Measurements from ENCODE around the gene MED19. TPM values are rescaled to one million over a fixed set of nuclear protein-coding genes. Genes with fewer than 3 reads are reported as not detected.
A peak's percentile ranks its signal among the peaks of the same experiment; 100 is the strongest.

The MED19 gene, protein sequence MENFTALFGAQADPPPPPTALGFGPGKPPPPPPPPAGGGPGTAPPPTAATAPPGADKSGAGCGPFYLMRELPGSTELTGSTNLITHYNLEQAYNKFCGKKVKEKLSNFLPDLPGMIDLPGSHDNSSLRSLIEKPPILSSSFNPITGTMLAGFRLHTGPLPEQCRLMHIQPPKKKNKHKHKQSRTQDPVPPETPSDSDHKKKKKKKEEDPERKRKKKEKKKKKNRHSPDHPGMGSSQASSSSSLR
- total RNA-seq (10 to 100 TPM in 1 of 2 donors, 1 to 10 TPM in 1; 8.8 to 11.6 TPM), polyA plus RNA-seq (10 to 100 TPM in 1 of 2 donors, 1 to 10 TPM in 1; 9.9 to 11.8 TPM)
- long read RNA-seq, donor 1, transcript MED19-202 (5 exons, 1,203 nt), result major isoform, 6 of 12 reads
- long read RNA-seq, donor 1, partial matches to known transcripts, result 5 of 12 reads
- long read RNA-seq, donor 1, other reads (novel, unspliced or antisense), result 1 of 12 reads
- long read RNA-seq, donor 2, transcript MED19-202 (5 exons, 1,203 nt), result major isoform, 8 of 18 reads
- long read RNA-seq, donor 2, partial matches to known transcripts, result 6 of 18 reads
- long read RNA-seq, donor 2, other reads (novel, unspliced or antisense), result 2 of 18 reads

DNA sequence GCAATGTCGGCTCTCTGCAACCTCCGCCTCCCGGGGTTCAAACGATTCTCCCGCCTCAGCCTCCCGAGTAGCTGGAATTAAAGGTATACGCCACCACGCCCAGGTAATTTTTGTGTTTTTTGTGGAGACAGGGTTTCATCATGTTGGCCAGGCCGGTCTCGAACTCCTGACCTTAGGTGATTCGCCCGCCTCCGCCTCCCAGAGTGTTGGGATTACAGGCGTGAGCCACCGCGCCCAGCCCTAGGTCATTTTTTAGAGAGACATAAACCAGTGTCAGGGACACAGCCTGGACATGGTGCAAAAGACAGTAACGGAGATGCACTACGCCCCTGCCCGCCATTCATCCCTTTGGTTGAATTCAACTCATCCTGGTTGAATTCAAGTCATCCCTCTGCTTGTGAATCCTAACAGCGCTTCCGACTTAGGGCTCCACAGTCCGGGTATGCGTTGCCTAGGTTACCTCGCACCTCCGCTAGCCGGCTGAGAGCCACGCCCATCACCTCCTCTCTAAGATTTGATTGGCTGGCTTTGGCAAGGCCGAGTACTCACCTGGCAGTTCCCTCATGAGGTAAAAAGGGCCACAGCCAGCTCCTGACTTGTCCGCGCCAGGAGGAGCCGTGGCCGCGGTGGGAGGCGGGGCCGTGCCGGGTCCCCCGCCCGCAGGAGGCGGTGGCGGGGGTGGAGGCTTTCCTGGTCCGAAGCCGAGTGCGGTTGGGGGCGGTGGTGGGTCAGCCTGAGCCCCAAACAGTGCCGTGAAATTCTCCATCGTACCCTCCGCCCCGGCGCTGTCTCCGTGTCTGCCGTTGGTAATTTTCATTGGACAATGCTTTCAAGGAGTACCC is at the start of gene MED19:
Gene MED19 (minus strand): TSS at position 802 of the 842 bp plus-strand sequence. CDS start 36 bp downstream, at position 766.
- ATAC-seq (ENCODE audit: low FRiP score) (peak; percentile 81), DNase-seq (peak in 1 of 2 donors; percentile 89)
- Histone ChIP-seq H3K4me1 (ENCODE audit: control insufficient read depth in 1 of 2, insufficient read depth in 2 of 2, low read length in 2 of 2) (peaks cover 1 to 7% of the 10 kb centered on the region in 2 donors), H3K36me3 (ENCODE audit: control insufficient read depth in 1 of 2, insufficient read depth in 2 of 2, low read length in 1 of 2) (no peaks in the 10 kb centered on the region), H3K27me3 (ENCODE audit: control insufficient read depth in 1 of 2, insufficient read depth in 2 of 2, low read length in 1 of 2) (no peaks in the 10 kb centered on the region), H3K4me3 (ENCODE audit: low read length in 2 of 2) (peak within 1 kb of the TSS; percentile 70 to 78), H3K27ac (ENCODE audit: low read depth in 1 of 2, low read length in 2 of 2) (peak within 1 kb of the TSS; percentile 14 to 76), H3K9me3 (ENCODE audit: control insufficient read depth, low read length) (no peaks in the 10 kb centered on the region)
- 8 to 9% methylated on average over 40 to 51 of the region's 51 CpGs for WGBS, 2 donors
- intact Hi-C loops (cut with DNase I), result loop anchor here (2.0 to 10.0 kb wide), 3 partner anchors 29 to 93 kb away; partner anchors contain the start of genes SELENOH (in 1 of the 2) and ZDHHC5 (in 1 of the 2)

- H3K27ac ChIP-seq (ENCODE audit: low read depth in 1 of 2, low read length in 2 of 2), result no peak overlapping the region
- intact Hi-C loops (cut with DNase I), result loop anchor here in 1 of 2 donors (5.0 kb wide), 1 partner anchor 51 kb away; no protein-coding TSS in a partner anchor
- no peaks in the 10 kb centered on the region for H3K36me3 ChIP-seq (ENCODE audit: control insufficient read depth in 1 of 2, insufficient read depth in 2 of 2, low read length in 1 of 2)
- DNase-seq, result no peak
- no peak for ATAC-seq (ENCODE audit: low FRiP score)
- no peaks in the 10 kb centered on the region for H3K27me3 ChIP-seq (ENCODE audit: control insufficient read depth in 1 of 2, insufficient read depth in 2 of 2, low read length in 1 of 2)
- no peaks in the 10 kb centered on the region for H3K4me1 ChIP-seq (ENCODE audit: control insufficient read depth in 1 of 2, insufficient read depth in 2 of 2, low read length in 2 of 2)
- WGBS, 2 donors, result 81 to 84% methylated on average over 3 of the region's 3 CpGs
- no peaks in the 10 kb centered on the region for H3K9me3 ChIP-seq (ENCODE audit: control insufficient read depth, low read length)
- H3K4me3 ChIP-seq (ENCODE audit: low read length in 2 of 2), result no peak overlapping the region
Measured at GRCh38 chr11:57758174-57758573, 46.2 kb upstream of the MED19 start.

GRCh38 chr11:57752954-57753353 is 40.9 kb upstream of the MED19 start:
- no peaks in the 10 kb centered on the region for H3K4me1 ChIP-seq (ENCODE audit: control insufficient read depth in 1 of 2, insufficient read depth in 2 of 2, low read length in 2 of 2)
- intact Hi-C loops (cut with DNase I), result no loop called here
- H3K9me3 ChIP-seq (ENCODE audit: control insufficient read depth, low read length), result no peaks in the 10 kb centered on the region
- no peaks in the 10 kb centered on the region for H3K27me3 ChIP-seq (ENCODE audit: control insufficient read depth in 1 of 2, insufficient read depth in 2 of 2, low read length in 1 of 2)
- H3K36me3 ChIP-seq (ENCODE audit: control insufficient read depth in 1 of 2, insufficient read depth in 2 of 2, low read length in 1 of 2), result no peaks in the 10 kb centered on the region
- 94 to 96% methylated on average over 30 of the region's 30 CpGs for WGBS, 2 donors
- ATAC-seq (ENCODE audit: low FRiP score) (no peak), DNase-seq (no peak)
- no peak overlapping the region for H3K4me3 ChIP-seq (ENCODE audit: low read length in 2 of 2)
- H3K27ac ChIP-seq (ENCODE audit: low read depth in 1 of 2, low read length in 2 of 2), result no peak overlapping the region

GRCh38 chr11:57751676-57752253 is 39.8 kb upstream of the MED19 start, which contains the start of gene BTBD18:
TSS of gene BTBD18 (minus strand) at chr11:57751819. CDS start at chr11:57751188, 631 bp downstream.
- Histone ChIP-seq H3K27ac (ENCODE audit: low read depth in 1 of 2, low read length in 2 of 2) (no peak within 1 kb of the TSS), H3K9me3 (ENCODE audit: control insufficient read depth, low read length) (no peaks in the 10 kb centered on the region), H3K4me3 (ENCODE audit: low read length in 2 of 2) (no peak within 1 kb of the TSS), H3K4me1 (ENCODE audit: control insufficient read depth in 1 of 2, insufficient read depth in 2 of 2, low read length in 2 of 2) (no peaks in the 10 kb centered on the region), H3K36me3 (ENCODE audit: control insufficient read depth in 1 of 2, insufficient read depth in 2 of 2, low read length in 1 of 2) (no peaks in the 10 kb centered on the region), H3K27me3 (ENCODE audit: control insufficient read depth in 1 of 2, insufficient read depth in 2 of 2, low read length in 1 of 2) (no peaks in the 10 kb centered on the region)
- 52 to 56% methylated on average over 10 of the region's 10 CpGs for WGBS, 2 donors
- ATAC-seq (ENCODE audit: low FRiP score) (peak; percentile 63), DNase-seq (no peak)
- intact Hi-C loops (cut with DNase I), result no loop called here

- H3K27ac ChIP-seq (ENCODE audit: low read depth in 1 of 2, low read length in 2 of 2), result no peak overlapping the region
- H3K9me3 ChIP-seq (ENCODE audit: control insufficient read depth, low read length), result no peaks in the 10 kb centered on the region
- ATAC-seq (ENCODE audit: low FRiP score), result no peak
- H3K36me3 ChIP-seq (ENCODE audit: control insufficient read depth in 1 of 2, insufficient read depth in 2 of 2, low read length in 1 of 2), result no peaks in the 10 kb centered on the region
- H3K4me3 ChIP-seq (ENCODE audit: low read length in 2 of 2), result no peak overlapping the region
- intact Hi-C loops (cut with DNase I), result no loop called here
- no peaks in the 10 kb centered on the region for H3K4me1 ChIP-seq (ENCODE audit: control insufficient read depth in 1 of 2, insufficient read depth in 2 of 2, low read length in 2 of 2)
- no peak for DNase-seq
- no peaks in the 10 kb centered on the region for H3K27me3 ChIP-seq (ENCODE audit: control insufficient read depth in 1 of 2, insufficient read depth in 2 of 2, low read length in 1 of 2)
Measured at GRCh38 chr11:57751176-57751575, 39.2 kb upstream of the MED19 start.

GRCh38 chr11:57746920-57747319 is 34.9 kb upstream of the MED19 start:
- no peaks in the 10 kb centered on the region for H3K36me3 ChIP-seq (ENCODE audit: control insufficient read depth in 1 of 2, insufficient read depth in 2 of 2, low read length in 1 of 2)
- WGBS, 2 donors, result 81 to 82% methylated on average over 1 of the region's 1 CpG
- H3K4me1 ChIP-seq (ENCODE audit: control insufficient read depth in 1 of 2, insufficient read depth in 2 of 2, low read length in 2 of 2), result no peaks in the 10 kb centered on the region
- no peak overlapping the region for H3K27ac ChIP-seq (ENCODE audit: low read depth in 1 of 2, low read length in 2 of 2)
- DNase-seq (no peak), ATAC-seq (ENCODE audit: low FRiP score) (no peak)
- no peak overlapping the region for H3K4me3 ChIP-seq (ENCODE audit: low read length in 2 of 2)
- H3K9me3 ChIP-seq (ENCODE audit: control insufficient read depth, low read length), result no peaks in the 10 kb centered on the region
- no peaks in the 10 kb centered on the region for H3K27me3 ChIP-seq (ENCODE audit: control insufficient read depth in 1 of 2, insufficient read depth in 2 of 2, low read length in 1 of 2)
- intact Hi-C loops (cut with DNase I), result no loop called here

- WGBS, 2 donors, result 79 to 82% methylated on average over 5 of the region's 5 CpGs
- no peak overlapping the region for H3K27ac ChIP-seq (ENCODE audit: low read depth in 1 of 2, low read length in 2 of 2)
- ATAC-seq (ENCODE audit: low FRiP score), result no peak
- intact Hi-C loops (cut with DNase I), result no loop called here
- no peaks in the 10 kb centered on the region for H3K4me1 ChIP-seq (ENCODE audit: control insufficient read depth in 1 of 2, insufficient read depth in 2 of 2, low read length in 2 of 2)
- no peak overlapping the region for H3K4me3 ChIP-seq (ENCODE audit: low read length in 2 of 2)
- no peak for DNase-seq
- no peaks in the 10 kb centered on the region for H3K36me3 ChIP-seq (ENCODE audit: control insufficient read depth in 1 of 2, insufficient read depth in 2 of 2, low read length in 1 of 2)
- no peaks in the 10 kb centered on the region for H3K9me3 ChIP-seq (ENCODE audit: control insufficient read depth, low read length)
- H3K27me3 ChIP-seq (ENCODE audit: control insufficient read depth in 1 of 2, insufficient read depth in 2 of 2, low read length in 1 of 2), result no peaks in the 10 kb centered on the region
Measured at GRCh38 chr11:57745206-57745605, 33.2 kb upstream of the MED19 start.

DNA sequence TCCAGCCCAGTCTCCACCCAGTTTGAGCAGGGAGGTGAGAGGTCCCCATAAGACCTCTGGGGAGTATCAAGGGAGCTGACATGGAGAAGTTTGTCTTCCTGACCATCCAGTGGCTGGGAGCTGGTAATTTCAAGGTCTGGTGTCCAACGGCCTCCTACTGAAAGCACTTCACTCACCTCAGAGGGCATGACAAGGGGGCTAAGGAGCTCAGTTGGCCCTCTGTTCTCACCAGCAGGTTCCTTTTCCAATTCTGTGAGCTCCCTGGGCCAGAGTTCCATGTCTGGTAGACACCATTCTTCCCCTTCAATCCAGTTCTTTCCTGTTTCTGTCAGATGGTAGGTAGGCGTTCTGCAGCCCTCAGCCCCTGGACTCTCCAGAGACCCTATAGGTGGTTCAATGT is 32.3 kb upstream of the MED19 start:
- no peaks in the 10 kb centered on the region for H3K9me3 ChIP-seq (ENCODE audit: control insufficient read depth, low read length)
- H3K36me3 ChIP-seq (ENCODE audit: control insufficient read depth in 1 of 2, insufficient read depth in 2 of 2, low read length in 1 of 2), result no peaks in the 10 kb centered on the region
- 83 to 86% methylated on average over 2 of the region's 2 CpGs for WGBS, 2 donors
- DNase-seq, result no peak
- ATAC-seq (ENCODE audit: low FRiP score), result no peak
- no peak overlapping the region for H3K27ac ChIP-seq (ENCODE audit: low read depth in 1 of 2, low read length in 2 of 2)
- H3K4me1 ChIP-seq (ENCODE audit: control insufficient read depth in 1 of 2, insufficient read depth in 2 of 2, low read length in 2 of 2), result no peaks in the 10 kb centered on the region
- intact Hi-C loops (cut with DNase I), result no loop called here
- H3K27me3 ChIP-seq (ENCODE audit: control insufficient read depth in 1 of 2, insufficient read depth in 2 of 2, low read length in 1 of 2), result no peaks in the 10 kb centered on the region
- H3K4me3 ChIP-seq (ENCODE audit: low read length in 2 of 2), result no peak overlapping the region

All from aorta (tissue), 5 donors.